Measurements from ENCODE around the gene PIWIL1. TPM values are rescaled to one million over a fixed set of nuclear protein-coding genes. Genes with fewer than 3 reads are reported as not detected.

Gene PIWIL1
- total RNA-seq, 4 donors from 2014 or later: 0.55 TPM; not detected in 3

- intact Hi-C loops (cut with DNase I; ENCODE audit: low total_unique reads): no loop called here
- TF ChIP-seq POLR2A (IDR thresholded peaks at IDR 0.05) (no peak), POLR2AphosphoS5 (IDR thresholded peaks at IDR 0.05) (no peak), EP300 (IDR thresholded peaks at IDR 0.05; ENCODE audit: low read depth) (no peak)
- TF ChIP-seq, protein P1, sequence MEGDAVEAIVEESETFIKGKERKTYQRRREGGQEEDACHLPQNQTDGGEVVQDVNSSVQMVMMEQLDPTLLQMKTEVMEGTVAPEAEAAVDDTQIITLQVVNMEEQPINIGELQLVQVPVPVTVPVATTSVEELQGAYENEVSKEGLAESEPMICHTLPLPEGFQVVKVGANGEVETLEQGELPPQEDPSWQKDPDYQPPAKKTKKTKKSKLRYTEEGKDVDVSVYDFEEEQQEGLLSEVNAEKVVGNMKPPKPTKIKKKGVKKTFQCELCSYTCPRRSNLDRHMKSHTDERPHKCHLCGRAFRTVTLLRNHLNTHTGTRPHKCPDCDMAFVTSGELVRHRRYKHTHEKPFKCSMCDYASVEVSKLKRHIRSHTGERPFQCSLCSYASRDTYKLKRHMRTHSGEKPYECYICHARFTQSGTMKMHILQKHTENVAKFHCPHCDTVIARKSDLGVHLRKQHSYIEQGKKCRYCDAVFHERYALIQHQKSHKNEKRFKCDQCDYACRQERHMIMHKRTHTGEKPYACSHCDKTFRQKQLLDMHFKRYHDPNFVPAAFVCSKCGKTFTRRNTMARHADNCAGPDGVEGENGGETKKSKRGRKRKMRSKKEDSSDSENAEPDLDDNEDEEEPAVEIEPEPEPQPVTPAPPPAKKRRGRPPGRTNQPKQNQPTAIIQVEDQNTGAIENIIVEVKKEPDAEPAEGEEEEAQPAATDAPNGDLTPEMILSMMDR (IDR thresholded peaks at IDR 0.05): no peak
- Histone ChIP-seq H3K4me1 (no peaks in the 10 kb centered on the region), H3K4me3 (no peak overlapping the region), H3K27ac (no peak overlapping the region), H3K36me3 (no peaks in the 10 kb centered on the region), H3K27me3 (peaks cover 27% of the 10 kb centered on the region), H3K9me3 (no peaks in the 10 kb centered on the region)
- in situ Hi-C loops (cut with MboI; ENCODE audit: low pct_ligation_motif_present in 1 of 4, low pct_unique_long_range_greater_than_20kb in 1 of 4, low sequenced_read_pairs in 3 of 4): no loop called here
- 44 to 70% methylated on average over 2 to 14 of the region's 14 CpGs for WGBS, 2 donors (ENCODE audit: low coverage in 1 of 2)
- DNase-seq: no peak
Measured at GRCh38 chr12:130357729-130358330, 20.1 kb downstream of the PIWIL1 start.

DNA sequence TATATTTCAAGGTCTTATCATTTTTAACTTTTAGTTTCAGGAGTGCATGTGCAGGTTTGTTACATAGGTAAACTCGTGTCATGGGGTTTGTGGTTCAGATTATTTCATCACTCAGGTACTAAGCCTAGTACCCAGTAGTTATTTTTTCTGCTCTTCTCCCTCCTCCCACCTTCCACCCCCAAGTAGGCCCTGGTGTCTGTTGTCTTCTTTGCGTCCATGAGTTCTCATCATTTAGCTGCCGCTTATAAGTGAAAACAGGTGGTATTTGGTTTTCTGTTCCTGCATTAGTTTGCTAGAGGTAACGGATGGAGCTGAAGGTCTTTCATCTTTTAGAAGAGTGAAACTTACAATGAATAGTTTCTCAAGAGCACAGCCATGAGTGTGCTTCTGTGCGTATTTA lies 24.4 kb downstream of the PIWIL1 start:
- WGBS, 2 donors (ENCODE audit: low coverage in 1 of 2): 83 to 90% methylated on average over 2 to 5 of the region's 5 CpGs
- Histone ChIP-seq H3K4me1 (no peaks in the 10 kb centered on the region), H3K4me3 (no peak overlapping the region), H3K27ac (no peak overlapping the region), H3K9me3 (no peaks in the 10 kb centered on the region), H3K27me3 (peaks cover 5% of the 10 kb centered on the region), H3K36me3 (no peaks in the 10 kb centered on the region)
- no peak for DNase-seq
- intact Hi-C loops (cut with DNase I; ENCODE audit: low total_unique reads) (no loop called here), in situ Hi-C loops (cut with MboI; ENCODE audit: low pct_ligation_motif_present in 1 of 4, low pct_unique_long_range_greater_than_20kb in 1 of 4, low sequenced_read_pairs in 3 of 4) (no loop called here)
- TF ChIP-seq POLR2A (IDR thresholded peaks at IDR 0.05) (no peak), POLR2AphosphoS5 (IDR thresholded peaks at IDR 0.05) (no peak), EP300 (IDR thresholded peaks at IDR 0.05; ENCODE audit: low read depth) (no peak)
- TF ChIP-seq, protein P1 (IDR thresholded peaks at IDR 0.05): no peak

DNA sequence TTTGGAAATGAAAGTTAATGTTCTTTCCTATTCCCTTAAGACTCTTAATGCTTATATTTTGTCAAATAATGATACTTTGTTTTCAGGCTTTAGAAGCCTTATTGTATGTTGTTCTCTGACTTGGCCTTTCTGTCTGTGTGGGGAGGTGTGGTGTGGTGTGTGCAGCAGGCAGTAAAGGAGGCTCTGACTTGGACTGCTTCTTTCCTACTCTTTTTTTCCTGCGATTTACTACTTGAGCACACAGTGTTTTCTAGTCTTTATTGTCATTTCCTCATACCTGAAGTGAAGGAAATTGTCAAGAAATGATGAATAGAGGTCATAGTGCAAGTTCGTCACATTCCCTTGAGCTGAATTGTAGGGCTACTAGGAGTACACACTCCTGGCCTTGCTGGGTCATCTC lies 26.9 kb downstream of the PIWIL1 start:
- no peak for DNase-seq
- no peaks in the 10 kb centered on the region for H3K4me1 ChIP-seq
- no peak for TF ChIP-seq POLR2AphosphoS5 (IDR thresholded peaks at IDR 0.05)
- no peak for TF ChIP-seq POLR2A (IDR thresholded peaks at IDR 0.05)
- TF ChIP-seq, protein P1 (IDR thresholded peaks at IDR 0.05): no peak
- no peak for TF ChIP-seq EP300 (IDR thresholded peaks at IDR 0.05; ENCODE audit: low read depth)
- H3K9me3 ChIP-seq: no peaks in the 10 kb centered on the region
- in situ Hi-C loops (cut with MboI; ENCODE audit: low pct_ligation_motif_present in 1 of 4, low pct_unique_long_range_greater_than_20kb in 1 of 4, low sequenced_read_pairs in 3 of 4) (no loop called here), intact Hi-C loops (cut with DNase I; ENCODE audit: low total_unique reads) (no loop called here)
- no peaks in the 10 kb centered on the region for H3K27me3 ChIP-seq
- no peaks in the 10 kb centered on the region for H3K36me3 ChIP-seq
- no peak overlapping the region for H3K27ac ChIP-seq
- H3K4me3 ChIP-seq: no peak overlapping the region
- WGBS, 2 donors (ENCODE audit: low coverage in 1 of 2): 39 to 60% methylated on average over 1 to 2 of the region's 2 CpGs

- H3K4me1 ChIP-seq: no peaks in the 10 kb centered on the region
- DNase-seq: no peak
- H3K4me3 ChIP-seq: no peak overlapping the region
- no peak for TF ChIP-seq POLR2A (IDR thresholded peaks at IDR 0.05)
- TF ChIP-seq POLR2AphosphoS5 (IDR thresholded peaks at IDR 0.05): no peak
- no peaks in the 10 kb centered on the region for H3K36me3 ChIP-seq
- H3K9me3 ChIP-seq: no peaks in the 10 kb centered on the region
- intact Hi-C loops (cut with DNase I; ENCODE audit: low total_unique reads): no loop called here
- WGBS, 2 donors (ENCODE audit: low coverage in 1 of 2): 86 to 100% methylated on average over 1 to 7 of the region's 7 CpGs
- no peak overlapping the region for H3K27ac ChIP-seq
- in situ Hi-C loops (cut with MboI; ENCODE audit: low pct_ligation_motif_present in 1 of 4, low pct_unique_long_range_greater_than_20kb in 1 of 4, low sequenced_read_pairs in 3 of 4): no loop called here
- peaks cover 8% of the 10 kb centered on the region for H3K27me3 ChIP-seq
Measured at GRCh38 chr12:130366159-130366558, 28.5 kb downstream of the PIWIL1 start.

DNA sequence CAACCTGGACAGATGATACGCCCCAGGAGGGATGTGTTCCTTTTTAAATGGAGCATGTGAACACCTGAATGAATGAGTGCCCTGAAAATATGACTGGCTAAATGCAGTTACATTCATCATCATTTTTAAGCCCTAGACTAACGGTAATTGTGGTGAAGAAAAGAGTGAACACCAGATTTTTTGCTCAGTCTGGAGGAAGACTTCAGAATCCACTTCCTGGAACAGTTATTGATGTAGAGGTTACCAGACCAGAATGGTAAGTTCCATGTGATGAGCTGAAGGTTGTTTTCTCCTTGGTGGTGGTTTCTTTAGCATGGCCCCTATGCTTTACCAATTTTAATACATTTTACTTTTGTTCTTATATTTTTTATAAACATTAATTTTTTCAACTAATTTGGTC lies 29.3 kb downstream of the PIWIL1 start:
- Histone ChIP-seq H3K9me3 (no peaks in the 10 kb centered on the region), H3K36me3 (no peaks in the 10 kb centered on the region), H3K4me3 (no peak overlapping the region), H3K27ac (no peak overlapping the region), H3K27me3 (peaks cover 16% of the 10 kb centered on the region), H3K4me1 (no peaks in the 10 kb centered on the region)
- 73 to 100% methylated on average over 1 to 2 of the region's 2 CpGs for WGBS, 2 donors (ENCODE audit: low coverage in 1 of 2)
- intact Hi-C loops (cut with DNase I; ENCODE audit: low total_unique reads) (no loop called here), in situ Hi-C loops (cut with MboI; ENCODE audit: low pct_ligation_motif_present in 1 of 4, low pct_unique_long_range_greater_than_20kb in 1 of 4, low sequenced_read_pairs in 3 of 4) (no loop called here)
- DNase-seq: no peak
- TF ChIP-seq POLR2AphosphoS5 (IDR thresholded peaks at IDR 0.05) (no peak), EP300 (IDR thresholded peaks at IDR 0.05; ENCODE audit: low read depth) (no peak), POLR2A (IDR thresholded peaks at IDR 0.05) (no peak)
- TF ChIP-seq, protein P1 (IDR thresholded peaks at IDR 0.05): no peak

Measured in transverse colon (tissue), 4 donors.